HG02588 (cell line): ENCODE results near the gene BPIFB6.

Experiments used
- ATAC-seq: cut with Tn5 transposase; IDR thresholded peaks from one replicate; pipeline ENCODE4 v1.9.1; 2021; ENCODE audit warnings: mild to moderate bottlenecking, moderate library complexity; ENCODE audit not compliant: unreplicated experiment

Gene BPIFB6

GRCh38 chr20:33000802-33001466 lies 30.5 kb upstream of the BPIFB6 start:
- no peak for ATAC-seq

GRCh38 chr20:33002087-33002808 lies 29.2 kb upstream of the BPIFB6 start:
- ATAC-seq, result no peak

- no peak for ATAC-seq
Measured at GRCh38 chr20:33004141-33004751, 27.2 kb upstream of the BPIFB6 start, which contains the start of gene SUN5. TSS of gene SUN5 (minus strand) at chr20:33004433. CDS start at chr20:33004340, 93 bp downstream.

- ATAC-seq, result no peak
Measured at GRCh38 chr20:33005132-33005566, 26.3 kb upstream of the BPIFB6 start.

- no peak for ATAC-seq
Measured at GRCh38 chr20:33005908-33006775, 25.3 kb upstream of the BPIFB6 start.

- no peak for ATAC-seq
Measured at GRCh38 chr20:33006776-33007375, 24.6 kb upstream of the BPIFB6 start.

- no peak for ATAC-seq
Measured at GRCh38 chr20:33007376-33008335, 23.8 kb upstream of the BPIFB6 start, which contains the start of gene BPIFB2. TSS of gene BPIFB2 (plus strand) at chr20:33007704. CDS start at chr20:33008575, 871 bp downstream.

GRCh38 chr20:33008336-33009213 lies 22.9 kb upstream of the BPIFB6 start:
- no peak for ATAC-seq

GRCh38 chr20:33009214-33010132 lies 22.0 kb upstream of the BPIFB6 start:
- no peak for ATAC-seq

GRCh38 chr20:33010133-33010504 lies 21.3 kb upstream of the BPIFB6 start:
- no peak for ATAC-seq

- ATAC-seq, result no peak
Measured at GRCh38 chr20:33010674-33011449, 20.6 kb upstream of the BPIFB6 start.

GRCh38 chr20:33012327-33013189 lies 18.9 kb upstream of the BPIFB6 start:
- no peak for ATAC-seq

- no peak for ATAC-seq
Measured at GRCh38 chr20:33013701-33014326, 17.6 kb upstream of the BPIFB6 start.

- ATAC-seq, result no peak
Measured at GRCh38 chr20:33014336-33015113, 16.9 kb upstream of the BPIFB6 start.
